Upper lobe of left lung (tissue), 6 donors: ENCODE measurements around the gene GSTM4. TPM values are rescaled to one million over a fixed set of nuclear protein-coding genes. Genes with fewer than 3 reads are reported as not detected.
A peak's percentile ranks its signal among the peaks of the same experiment; 100 is the strongest.

ENCODE experiments used
- ATAC-seq, 2 donors: fragments of 200-7000 bp; cut with Tn5 transposase; one replicate each; pipeline ENCODE4 v1.9.1; 2022; ENCODE audit warnings: mild to moderate bottlenecking in 2 of 2, moderate library complexity in 2 of 2; ENCODE audit not compliant: low FRiP score in 2 of 2
- DNase-seq, 2 donors: peaks; one replicate each; pipeline ENCODE4 v3.0.0-alpha.2; 2019 to 2020
- H3K27ac ChIP-seq, 4 donors: fragments of 200-600 bp; sonication (generic); one replicate each; pipeline ENCODE4 v1.5.1; 2016 to 2019
- H3K27me3 ChIP-seq, 4 donors: fragments of 200-600 bp; sonication (generic); one replicate each; pipeline ENCODE4 v1.5.1; 2017 to 2019
- H3K36me3 ChIP-seq, 4 donors: fragments of 200-600 bp; sonication (generic); one replicate each; pipeline ENCODE4 v1.5.1; 2016 to 2019
- H3K4me1 ChIP-seq, 4 donors: fragments of 200-600 bp; sonication (generic); one replicate each; pipeline ENCODE4 v1.5.1; 2018 to 2019
- H3K4me3 ChIP-seq, 4 donors: fragments of 200-600 bp; sonication (generic); one replicate each; pipeline ENCODE4 v1.5.1; 2017 to 2019; ENCODE audit warnings: mild to moderate bottlenecking in 2 of 4, moderate library complexity in 1 of 4
- H3K9me3 ChIP-seq, 4 donors: fragments of 200-600 bp; sonication (generic); one replicate each; pipeline ENCODE4 v1.5.1; 2018 to 2019
- EP300 ChIP-seq, 4 donors: sonication (generic); formaldehyde crosslinking; IDR thresholded peaks; one replicate each; pipeline ENCODE4 v1.5.1; 2017; ENCODE audit warnings: antibody characterized with exemption in 4 of 4, control low read depth in 2 of 4
- POLR2A ChIP-seq, 4 donors: fragments of 450-650 bp; IDR thresholded peaks; one replicate each; pipeline ENCODE4 v1.5.1; 2016 to 2017; ENCODE audit warnings: antibody characterized with exemption in 4 of 4, mild to moderate bottlenecking in 2 of 4
- POLR2AphosphoS5 ChIP-seq, 2 donors: sonication (generic); formaldehyde crosslinking; IDR thresholded peaks; one replicate each; pipeline ENCODE4 v1.5.1; 2017; ENCODE audit warnings: antibody characterized with exemption in 2 of 2
- WGBS, 2 donors: methylation state at CpG; one replicate each; pipeline ENCODE4 v1.1.5; 2017 to 2018; 5-methylcytosine and 5-hydroxymethylcytosine counted together
- total RNA-seq, 6 donors: library from RNA; depleted of rRNA in 4 of 6; stranded (reverse); fragments of >200 nt in 4 of 6; gene quantifications; one replicate each; pipeline versions ENCODE4 v1.1.0 to v1.2.1, GENCODE V29; 2016 to 2021
- TF ChIP-seq, protein P1 (sequence below), 6 experiments: fragments of 450-650 bp in 4 of 6; fragments of 200-600 bp in 2 of 6; sonication (generic) in 2 of 6; IDR thresholded peaks; one replicate each; pipeline ENCODE4 v1.5.1; 2016 to 2019; ENCODE audit warnings: antibody characterized with exemption in 6 of 6
- donor health status: DM: no; HTN: no; CAD: no; lungs with moderate emphysema.
- donor health status: DM: no; HTN: yes; CAD: no; lungs with severe emphysema.

The GSTM4 gene
- total RNA-seq, 6 donors from 2014 or later = 10.7 to 28.3 (median 15.9) TPM

DNA sequence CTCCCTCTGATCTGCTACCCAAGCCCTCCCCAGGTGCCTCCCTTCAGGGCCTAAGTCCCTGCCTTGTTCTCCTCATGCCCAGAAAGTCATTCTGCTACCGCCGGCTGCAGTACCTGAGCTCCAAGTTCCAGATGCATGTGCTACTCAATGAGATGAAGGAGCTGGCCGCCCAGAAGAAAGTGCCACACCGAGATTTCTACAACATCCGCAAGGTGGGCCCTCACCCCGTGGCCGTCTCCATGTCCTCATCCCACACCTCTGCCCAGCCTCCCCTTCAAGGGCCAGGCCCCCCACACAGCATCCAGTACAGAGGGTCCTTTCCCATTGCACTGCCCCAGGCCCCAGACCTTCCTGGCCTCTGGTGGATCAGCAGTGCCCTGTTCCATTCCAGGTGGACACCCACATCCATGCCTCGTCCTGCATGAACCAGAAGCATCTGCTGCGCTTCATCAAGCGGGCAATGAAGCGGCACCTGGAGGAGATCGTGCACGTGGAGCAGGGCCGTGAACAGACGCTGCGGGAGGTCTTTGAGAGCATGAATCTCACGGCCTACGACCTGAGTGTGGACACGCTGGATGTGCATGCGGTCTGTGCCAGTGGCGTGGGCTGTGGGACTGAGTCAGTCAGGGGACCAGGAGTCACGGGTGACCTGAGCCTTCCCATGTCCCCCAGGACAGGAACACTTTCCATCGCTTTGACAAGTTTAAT, 28.1 kb upstream of the GSTM4 start:
- TF ChIP-seq POLR2AphosphoS5 (IDR thresholded peaks at IDR 0.05) = no peak
- TF ChIP-seq, protein P1, sequence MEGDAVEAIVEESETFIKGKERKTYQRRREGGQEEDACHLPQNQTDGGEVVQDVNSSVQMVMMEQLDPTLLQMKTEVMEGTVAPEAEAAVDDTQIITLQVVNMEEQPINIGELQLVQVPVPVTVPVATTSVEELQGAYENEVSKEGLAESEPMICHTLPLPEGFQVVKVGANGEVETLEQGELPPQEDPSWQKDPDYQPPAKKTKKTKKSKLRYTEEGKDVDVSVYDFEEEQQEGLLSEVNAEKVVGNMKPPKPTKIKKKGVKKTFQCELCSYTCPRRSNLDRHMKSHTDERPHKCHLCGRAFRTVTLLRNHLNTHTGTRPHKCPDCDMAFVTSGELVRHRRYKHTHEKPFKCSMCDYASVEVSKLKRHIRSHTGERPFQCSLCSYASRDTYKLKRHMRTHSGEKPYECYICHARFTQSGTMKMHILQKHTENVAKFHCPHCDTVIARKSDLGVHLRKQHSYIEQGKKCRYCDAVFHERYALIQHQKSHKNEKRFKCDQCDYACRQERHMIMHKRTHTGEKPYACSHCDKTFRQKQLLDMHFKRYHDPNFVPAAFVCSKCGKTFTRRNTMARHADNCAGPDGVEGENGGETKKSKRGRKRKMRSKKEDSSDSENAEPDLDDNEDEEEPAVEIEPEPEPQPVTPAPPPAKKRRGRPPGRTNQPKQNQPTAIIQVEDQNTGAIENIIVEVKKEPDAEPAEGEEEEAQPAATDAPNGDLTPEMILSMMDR (IDR thresholded peaks at IDR 0.05) = no peak
- Histone ChIP-seq H3K4me3 (no peak overlapping the region), H3K36me3 (peaks cover 14 to 58% (median 54%) of the 10 kb centered on the region in 4 donors), H3K4me1 (peaks cover 12 to 19% (median 15%) of the 10 kb centered on the region in 4 donors), H3K27ac (no peak overlapping the region), H3K27me3 (no peaks in the 10 kb centered on the region), H3K9me3 (no peaks in the 10 kb centered on the region)
- no peak for ATAC-seq
- 86 to 94% methylated on average over 17 to 19 of the region's 23 CpGs for WGBS, 2 donors
- peak in 1 of 2 donors; percentile 49 for DNase-seq

DNA sequence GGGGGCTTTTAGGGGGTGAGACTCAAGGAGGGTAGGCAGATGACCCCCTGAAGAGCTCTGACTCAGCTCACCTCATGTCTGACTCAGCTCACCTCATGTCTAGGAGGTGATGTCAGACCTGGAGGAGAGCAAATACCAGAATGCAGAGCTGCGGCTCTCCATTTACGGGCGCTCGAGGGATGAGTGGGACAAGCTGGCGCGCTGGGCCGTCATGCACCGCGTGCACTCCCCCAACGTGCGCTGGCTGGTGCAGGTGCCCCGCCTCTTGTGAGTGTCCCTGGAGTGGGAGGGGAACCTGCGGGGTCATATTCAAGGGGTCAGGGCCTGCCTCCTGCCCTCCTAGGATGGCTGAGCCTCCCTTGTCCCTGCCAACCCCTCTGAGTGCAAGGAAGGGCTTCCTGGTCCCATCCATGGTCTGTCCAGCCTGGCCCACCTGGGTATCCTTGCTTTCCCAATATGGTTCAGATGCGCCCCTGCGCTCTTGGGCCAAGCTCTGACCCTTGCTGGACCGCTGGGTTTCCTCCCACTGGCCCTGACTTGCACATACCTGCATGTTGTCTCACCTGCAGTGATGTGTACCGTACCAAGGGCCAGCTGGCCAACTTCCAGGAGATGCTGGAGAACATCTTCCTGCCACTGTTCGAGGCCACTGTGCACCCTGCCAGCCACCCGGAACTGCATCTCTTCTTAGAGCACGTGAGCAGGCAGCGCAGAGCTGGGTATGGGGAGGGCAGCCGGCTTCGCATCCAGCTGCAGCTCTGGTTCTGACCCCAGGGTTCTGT, 27.2 kb upstream of the GSTM4 start:
- H3K4me3 ChIP-seq = no peak overlapping the region
- TF ChIP-seq EP300 (IDR thresholded peaks at IDR 0.05) = no peak
- TF ChIP-seq, protein P1 (IDR thresholded peaks at IDR 0.05) = no peak
- no peak for TF ChIP-seq POLR2AphosphoS5 (IDR thresholded peaks at IDR 0.05)
- TF ChIP-seq POLR2A (IDR thresholded peaks at IDR 0.05) = no peak
- no peak for ATAC-seq
- H3K36me3 ChIP-seq = peaks cover 14 to 58% (median 54%) of the 10 kb centered on the region in 4 donors
- DNase-seq = peak in 1 of 2 donors; percentile 68
- WGBS, 2 donors = 88 to 89% methylated on average over 14 to 23 of the region's 23 CpGs
- H3K27me3 ChIP-seq = no peaks in the 10 kb centered on the region
- H3K27ac ChIP-seq = no peak overlapping the region
- H3K9me3 ChIP-seq = no peaks in the 10 kb centered on the region
- peaks cover 8 to 10% (median 9%) of the 10 kb centered on the region in 4 donors for H3K4me1 ChIP-seq

DNA sequence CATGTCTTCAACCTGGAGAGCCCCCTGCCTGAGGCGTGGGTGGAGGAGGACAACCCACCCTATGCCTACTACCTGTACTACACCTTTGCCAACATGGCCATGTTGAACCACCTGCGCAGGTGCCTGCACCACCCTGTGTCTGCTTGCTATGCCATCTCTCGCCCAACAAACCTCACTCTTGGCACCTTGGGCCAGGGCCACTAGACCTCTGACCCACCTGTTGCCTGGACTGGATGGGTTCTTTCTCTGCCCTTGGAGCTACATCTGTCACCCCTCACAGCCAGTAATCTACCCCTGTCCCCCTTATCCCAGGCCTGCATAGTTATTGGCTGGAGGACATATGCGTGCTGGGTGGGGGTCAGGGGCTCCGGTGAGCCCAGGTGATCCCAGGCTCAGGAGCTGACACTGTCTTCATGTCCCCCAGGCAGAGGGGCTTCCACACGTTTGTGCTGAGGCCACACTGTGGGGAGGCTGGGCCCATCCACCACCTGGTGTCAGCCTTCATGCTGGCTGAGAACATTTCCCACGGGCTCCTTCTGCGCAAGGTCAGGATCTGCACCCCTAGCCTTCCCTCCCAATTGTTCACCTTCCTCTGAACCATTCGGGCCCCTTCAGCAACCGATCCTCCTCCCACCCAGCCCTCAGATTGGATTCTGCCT, 26.4 kb upstream of the GSTM4 start:
- TF ChIP-seq POLR2A (IDR thresholded peaks at IDR 0.05) = no peak
- TF ChIP-seq, protein P1 (IDR thresholded peaks at IDR 0.05) = no peak
- no peak for TF ChIP-seq POLR2AphosphoS5 (IDR thresholded peaks at IDR 0.05)
- no peak for TF ChIP-seq EP300 (IDR thresholded peaks at IDR 0.05)
- H3K36me3 ChIP-seq = peaks cover 14 to 58% (median 54%) of the 10 kb centered on the region in 4 donors
- H3K27ac ChIP-seq = no peak overlapping the region

DNA sequence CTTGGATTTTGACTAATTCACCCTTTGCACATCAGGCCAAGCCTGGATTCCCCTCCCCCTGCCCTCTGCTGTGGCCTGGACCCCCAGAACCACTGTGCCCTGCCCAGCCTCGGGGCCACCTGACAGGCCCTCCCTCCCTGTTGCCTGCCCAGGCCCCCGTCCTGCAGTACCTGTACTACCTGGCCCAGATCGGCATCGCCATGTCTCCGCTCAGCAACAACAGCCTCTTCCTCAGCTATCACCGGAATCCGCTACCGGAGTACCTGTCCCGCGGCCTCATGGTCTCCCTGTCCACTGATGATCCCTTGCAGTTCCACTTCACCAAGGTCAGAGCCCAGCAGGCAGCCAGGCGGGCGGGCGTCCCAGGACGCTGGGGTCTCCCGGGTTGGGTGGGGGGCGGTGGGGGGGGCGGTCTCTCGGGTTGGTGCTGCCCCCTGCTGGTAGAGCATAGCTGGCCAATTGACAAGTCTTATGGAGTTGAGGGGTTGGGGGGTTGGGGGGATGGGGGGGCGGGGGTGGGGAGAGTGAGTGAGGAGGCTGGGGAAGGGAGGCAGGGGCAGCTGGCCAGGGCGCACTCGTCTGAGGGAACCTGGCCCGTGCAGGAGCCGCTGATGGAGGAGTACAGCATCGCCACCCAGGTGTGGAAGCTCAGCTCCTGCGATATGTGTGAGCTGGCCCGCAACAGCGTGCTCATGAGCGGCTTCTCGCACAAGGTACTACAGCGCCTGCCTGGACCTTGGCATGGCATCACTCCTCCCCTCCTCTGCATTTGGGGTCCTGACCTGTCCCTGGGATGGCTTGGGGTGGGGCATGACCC, 25.6 kb upstream of the GSTM4 start:
- WGBS, 2 donors = 80 to 94% methylated on average over 13 to 21 of the region's 30 CpGs
- no peak for ATAC-seq

More for the DNA sequence above, 26.4 kb upstream of the GSTM4 start:
- 89 to 91% methylated on average over 7 to 10 of the region's 10 CpGs for WGBS, 2 donors
- no peak for ATAC-seq
- Histone ChIP-seq H3K27me3 (no peaks in the 10 kb centered on the region), H3K9me3 (no peaks in the 10 kb centered on the region), H3K4me3 (no peak overlapping the region), H3K4me1 (peaks cover 1 to 4% (median 2%) of the 10 kb centered on the region in 4 donors)
- no peak for DNase-seq

More for the DNA sequence above, 25.6 kb upstream of the GSTM4 start:
- Histone ChIP-seq H3K36me3 (peaks cover 14 to 58% (median 54%) of the 10 kb centered on the region in 4 donors), H3K4me3 (no peak overlapping the region), H3K27ac (no peak overlapping the region), H3K9me3 (no peaks in the 10 kb centered on the region), H3K4me1 (no peaks in the 10 kb centered on the region), H3K27me3 (no peaks in the 10 kb centered on the region)
- peak in 1 of 2 donors; percentile 72 for DNase-seq
- no peak for TF ChIP-seq EP300 (IDR thresholded peaks at IDR 0.05)
- TF ChIP-seq, protein P1 (IDR thresholded peaks at IDR 0.05) = peak in 3 of 6 experiments; percentile 21 to 58 (median 32)
- no peak for TF ChIP-seq POLR2AphosphoS5 (IDR thresholded peaks at IDR 0.05)
- no peak for TF ChIP-seq POLR2A (IDR thresholded peaks at IDR 0.05)
